DMS153 (cell line): Measurements from ENCODE around the gene HSPA12A.
A peak's percentile ranks its signal among the peaks of the same experiment; 100 is the strongest.

Experiments
- DNase-seq: peaks from one replicate; lab custom pipeline; 2025; lab: John Stamatoyannopoulos, UW

The HSPA12A gene

GRCh38 chr10:116771101-116771958, 29.0 kb upstream of the HSPA12A start:
- no peak for DNase-seq

- no peak for DNase-seq
Observed at GRCh38 chr10:116770281-116770680, 27.9 kb upstream of the HSPA12A start.

- no peak for DNase-seq
Observed at GRCh38 chr10:116769791-116770190, 27.4 kb upstream of the HSPA12A start.

GRCh38 chr10:116769368-116769767, 27.0 kb upstream of the HSPA12A start:
- no peak for DNase-seq

- DNase-seq = no peak
Observed at GRCh38 chr10:116768786-116769185, 26.4 kb upstream of the HSPA12A start.

GRCh38 chr10:116766837-116767634, 24.7 kb upstream of the HSPA12A start:
- DNase-seq = no peak

GRCh38 chr10:116766241-116766827, 24.0 kb upstream of the HSPA12A start:
- no peak for DNase-seq

- DNase-seq = no peak
Observed at GRCh38 chr10:116765648-116766081, 23.3 kb upstream of the HSPA12A start.

GRCh38 chr10:116764979-116765378, 22.6 kb upstream of the HSPA12A start:
- DNase-seq = no peak

- no peak for DNase-seq
Observed at GRCh38 chr10:116763440-116763839, 21.1 kb upstream of the HSPA12A start.

GRCh38 chr10:116761883-116762282, 19.5 kb upstream of the HSPA12A start:
- DNase-seq = no peak

GRCh38 chr10:116760919-116761318, 18.6 kb upstream of the HSPA12A start:
- DNase-seq = no peak

- no peak for DNase-seq
Observed at GRCh38 chr10:116757246-116757645, 14.9 kb upstream of the HSPA12A start.

GRCh38 chr10:116756277-116756676, 13.9 kb upstream of the HSPA12A start:
- no peak for DNase-seq

- peak; percentile 79 for DNase-seq
Observed at GRCh38 chr10:116753759-116754158, 11.4 kb upstream of the HSPA12A start.

GRCh38 chr10:116752969-116753665, 10.8 kb upstream of the HSPA12A start:
- no peak for DNase-seq

GRCh38 chr10:116752563-116752962, 10.2 kb upstream of the HSPA12A start:
- no peak for DNase-seq

- no peak for DNase-seq
Observed at GRCh38 chr10:116748471-116748870, 6.1 kb upstream of the HSPA12A start.

- no peak for DNase-seq
Observed at GRCh38 chr10:116748041-116748440, 5.7 kb upstream of the HSPA12A start.

GRCh38 chr10:116747325-116747724, 5.0 kb upstream of the HSPA12A start:
- DNase-seq = no peak

GRCh38 chr10:116744885-116745284, 2.5 kb upstream of the HSPA12A start:
- DNase-seq = no peak

- DNase-seq = no peak
Observed at GRCh38 chr10:116744163-116744753, 1.9 kb upstream of the HSPA12A start.
